ENCODE data around the gene INSR. TPM values are rescaled to one million over a fixed set of nuclear protein-coding genes. Genes with fewer than 3 reads are reported as not detected.

The INSR gene
- total and polyA plus RNA-seq, 2 experiments from 2014 or later = 19.2 to 52.1 TPM

DNA sequence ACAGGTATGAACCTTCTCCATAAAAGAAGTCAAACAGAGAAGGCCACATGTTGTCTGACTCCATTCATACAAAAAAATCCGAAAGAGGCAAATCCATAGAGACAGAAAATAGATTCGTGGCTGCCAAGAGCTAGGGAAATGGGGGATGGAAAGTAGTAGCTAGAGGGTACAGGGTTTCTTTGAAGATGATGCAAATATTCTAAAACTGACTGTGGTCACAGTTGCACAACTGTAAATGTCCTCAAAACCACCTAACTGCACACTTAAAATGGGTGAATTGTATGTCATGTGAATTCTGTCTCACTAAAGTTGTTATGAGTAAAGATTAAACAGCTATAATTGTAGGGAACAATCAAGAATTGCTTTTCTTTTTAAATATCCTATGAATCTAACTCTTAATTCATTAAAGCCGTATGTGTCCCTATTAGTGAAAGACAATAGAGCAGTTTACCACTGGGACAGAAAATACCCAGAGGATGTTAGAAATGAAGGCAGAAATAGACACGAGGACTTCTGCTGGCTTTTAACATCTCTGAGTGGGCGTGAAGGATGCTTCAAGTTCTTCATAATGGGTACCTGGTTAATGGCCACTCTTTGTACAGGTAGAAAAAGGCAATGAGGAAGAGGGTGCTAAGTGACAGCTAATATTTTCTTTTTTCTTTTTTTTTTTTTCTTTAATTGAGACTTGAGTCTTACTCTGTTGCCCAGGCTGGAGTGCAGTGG, 21.2 kb downstream of the INSR start:
- no peak overlapping the region for H3K27ac Mint-ChIP-seq
- Histone ChIP-seq H3K9me2 (ENCODE audit: insufficient read depth) (no peaks in the 10 kb centered on the region), H3K4me2 (no peak overlapping the region), H3K79me2 (replicated peaks; ENCODE audit: insufficient read depth) (peaks cover 28% of the 10 kb centered on the region), H2AFZ (no peak overlapping the region), H3K4me3 (no peak overlapping the region), H3K4me1 (ENCODE audit: insufficient read depth) (no peaks in the 10 kb centered on the region), H3K27me3 (ENCODE audit: insufficient read depth) (no peaks in the 10 kb centered on the region), H4K20me1 (replicated peaks; ENCODE audit: insufficient read depth) (peaks cover 6% of the 10 kb centered on the region), H3K36me3 (ENCODE audit: insufficient read depth) (no peaks in the 10 kb centered on the region), H3F3A (replicated peaks; ENCODE audit: low read depth) (no peaks in the 10 kb centered on the region), H3K27ac (ENCODE audit: low read depth) (no peak overlapping the region)
- H3K4me1 Mint-ChIP-seq = no peaks in the 10 kb centered on the region
- no peaks in the 10 kb centered on the region for H3K9me3 Mint-ChIP-seq
- no peak for ATAC-seq
- H3K4me3 Mint-ChIP-seq = no peak overlapping the region
- no peak for DNase-seq (ENCODE audit: low spot score)
- H3K27me3 Mint-ChIP-seq (ENCODE audit: insufficient read depth, low read depth, poor library complexity) = no peaks in the 10 kb centered on the region
- TF ChIP-seq, protein P1, sequence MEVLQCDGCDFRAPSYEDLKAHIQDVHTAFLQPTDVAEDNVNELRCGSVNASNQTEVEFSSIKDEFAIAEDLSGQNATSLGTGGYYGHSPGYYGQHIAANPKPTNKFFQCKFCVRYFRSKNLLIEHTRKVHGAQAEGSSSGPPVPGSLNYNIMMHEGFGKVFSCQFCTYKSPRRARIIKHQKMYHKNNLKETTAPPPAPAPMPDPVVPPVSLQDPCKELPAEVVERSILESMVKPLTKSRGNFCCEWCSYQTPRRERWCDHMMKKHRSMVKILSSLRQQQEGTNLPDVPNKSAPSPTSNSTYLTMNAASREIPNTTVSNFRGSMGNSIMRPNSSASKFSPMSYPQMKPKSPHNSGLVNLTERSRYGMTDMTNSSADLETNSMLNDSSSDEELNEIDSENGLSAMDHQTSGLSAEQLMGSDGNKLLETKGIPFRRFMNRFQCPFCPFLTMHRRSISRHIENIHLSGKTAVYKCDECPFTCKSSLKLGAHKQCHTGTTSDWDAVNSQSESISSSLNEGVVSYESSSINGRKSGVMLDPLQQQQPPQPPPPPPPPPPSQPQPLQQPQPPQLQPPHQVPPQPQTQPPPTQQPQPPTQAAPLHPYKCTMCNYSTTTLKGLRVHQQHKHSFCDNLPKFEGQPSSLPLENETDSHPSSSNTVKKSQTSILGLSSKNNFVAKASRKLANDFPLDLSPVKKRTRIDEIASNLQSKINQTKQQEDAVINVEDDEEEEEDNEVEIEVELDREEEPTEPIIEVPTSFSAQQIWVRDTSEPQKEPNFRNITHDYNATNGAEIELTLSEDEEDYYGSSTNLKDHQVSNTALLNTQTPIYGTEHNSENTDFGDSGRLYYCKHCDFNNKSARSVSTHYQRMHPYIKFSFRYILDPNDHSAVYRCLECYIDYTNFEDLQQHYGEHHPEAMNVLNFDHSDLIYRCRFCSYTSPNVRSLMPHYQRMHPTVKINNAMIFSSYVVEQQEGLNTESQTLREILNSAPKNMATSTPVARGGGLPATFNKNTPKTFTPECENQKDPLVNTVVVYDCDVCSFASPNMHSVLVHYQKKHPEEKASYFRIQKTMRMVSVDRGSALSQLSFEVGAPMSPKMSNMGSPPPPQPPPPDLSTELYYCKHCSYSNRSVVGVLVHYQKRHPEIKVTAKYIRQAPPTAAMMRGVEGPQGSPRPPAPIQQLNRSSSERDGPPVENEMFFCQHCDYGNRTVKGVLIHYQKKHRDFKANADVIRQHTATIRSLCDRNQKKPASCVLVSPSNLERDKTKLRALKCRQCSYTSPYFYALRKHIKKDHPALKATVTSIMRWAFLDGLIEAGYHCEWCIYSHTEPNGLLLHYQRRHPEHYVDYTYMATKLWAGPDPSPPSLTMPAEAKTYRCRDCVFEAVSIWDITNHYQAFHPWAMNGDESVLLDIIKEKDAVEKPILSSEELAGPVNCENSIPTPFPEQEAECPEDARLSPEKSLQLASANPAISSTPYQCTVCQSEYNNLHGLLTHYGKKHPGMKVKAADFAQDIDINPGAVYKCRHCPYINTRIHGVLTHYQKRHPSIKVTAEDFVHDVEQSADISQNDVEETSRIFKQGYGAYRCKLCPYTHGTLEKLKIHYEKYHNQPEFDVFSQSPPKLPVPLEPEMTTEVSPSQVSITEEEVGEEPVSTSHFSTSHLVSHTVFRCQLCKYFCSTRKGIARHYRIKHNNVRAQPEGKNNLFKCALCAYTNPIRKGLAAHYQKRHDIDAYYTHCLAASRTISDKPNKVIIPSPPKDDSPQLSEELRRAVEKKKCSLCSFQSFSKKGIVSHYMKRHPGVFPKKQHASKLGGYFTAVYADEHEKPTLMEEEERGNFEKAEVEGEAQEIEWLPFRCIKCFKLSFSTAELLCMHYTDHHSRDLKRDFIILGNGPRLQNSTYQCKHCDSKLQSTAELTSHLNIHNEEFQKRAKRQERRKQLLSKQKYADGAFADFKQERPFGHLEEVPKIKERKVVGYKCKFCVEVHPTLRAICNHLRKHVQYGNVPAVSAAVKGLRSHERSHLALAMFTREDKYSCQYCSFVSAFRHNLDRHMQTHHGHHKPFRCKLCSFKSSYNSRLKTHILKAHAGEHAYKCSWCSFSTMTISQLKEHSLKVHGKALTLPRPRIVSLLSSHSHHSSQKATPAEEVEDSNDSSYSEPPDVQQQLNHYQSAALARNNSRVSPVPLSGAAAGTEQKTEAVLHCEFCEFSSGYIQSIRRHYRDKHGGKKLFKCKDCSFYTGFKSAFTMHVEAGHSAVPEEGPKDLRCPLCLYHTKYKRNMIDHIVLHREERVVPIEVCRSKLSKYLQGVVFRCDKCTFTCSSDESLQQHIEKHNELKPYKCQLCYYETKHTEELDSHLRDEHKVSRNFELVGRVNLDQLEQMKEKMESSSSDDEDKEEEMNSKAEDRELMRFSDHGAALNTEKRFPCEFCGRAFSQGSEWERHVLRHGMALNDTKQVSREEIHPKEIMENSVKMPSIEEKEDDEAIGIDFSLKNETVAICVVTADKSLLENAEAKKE (CRISPR knock-in tag; IDR thresholded peaks at IDR 0.05) = no peak
- TF ChIP-seq POLR2AphosphoS5 (IDR thresholded peaks at IDR 0.05; ENCODE audit: low read depth) = no peak
- H3K36me3 Mint-ChIP-seq (ENCODE audit: low read depth) = no peaks in the 10 kb centered on the region; the same call in 2 of the 3 replicates

DNA sequence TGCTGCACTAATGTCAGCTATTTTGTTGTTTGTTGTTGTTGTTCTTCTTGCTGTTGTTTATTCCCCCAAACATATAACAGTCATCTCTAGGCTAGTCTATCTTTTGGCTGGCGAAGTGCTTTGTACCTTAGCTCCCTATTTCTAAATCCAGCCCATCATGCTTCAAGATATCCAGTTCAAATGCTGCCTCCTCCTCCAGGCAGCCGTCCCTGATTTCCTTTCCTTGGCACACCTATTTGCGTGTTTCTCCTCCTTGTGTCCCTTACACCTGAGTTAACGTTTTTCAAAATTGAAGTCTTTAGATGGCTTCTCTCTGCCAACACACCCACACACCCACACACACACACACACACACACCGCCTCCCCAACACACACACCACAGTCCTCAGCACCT, 25.5 kb downstream of the INSR start:
- Mint-ChIP-seq H3K27ac (no peak overlapping the region), H3K4me1 (no peaks in the 10 kb centered on the region), H3K9me3 (no peaks in the 10 kb centered on the region; the same call in 2 of the 3 replicates), H3K36me3 (ENCODE audit: low read depth) (peaks cover 15% of the 10 kb centered on the region), H3K27me3 (ENCODE audit: insufficient read depth, low read depth, poor library complexity) (no peaks in the 10 kb centered on the region), H3K4me3 (no peak overlapping the region)
- DNase-seq (ENCODE audit: low spot score) (no peak), ATAC-seq (no peak)
- Histone ChIP-seq H3K27ac (ENCODE audit: low read depth) (no peak overlapping the region), H2AFZ (no peak overlapping the region), H3K27me3 (ENCODE audit: insufficient read depth) (no peaks in the 10 kb centered on the region), H3K36me3 (ENCODE audit: insufficient read depth) (no peaks in the 10 kb centered on the region), H3K4me2 (no peak overlapping the region), H3K4me1 (ENCODE audit: insufficient read depth) (no peaks in the 10 kb centered on the region), H3K9me2 (ENCODE audit: insufficient read depth) (no peaks in the 10 kb centered on the region), H4K20me1 (replicated peaks; ENCODE audit: insufficient read depth) (no peaks in the 10 kb centered on the region; the same call in 1 of the 2 replicates), H3K79me2 (replicated peaks; ENCODE audit: insufficient read depth) (peaks cover 32% of the 10 kb centered on the region), H3K4me3 (no peak overlapping the region), H3F3A (replicated peaks; ENCODE audit: low read depth) (no peaks in the 10 kb centered on the region)
- no peak for TF ChIP-seq EZH2 (IDR thresholded peaks at IDR 0.05; ENCODE audit: low read depth, unreplicated experiment)
- TF ChIP-seq, protein P2, sequence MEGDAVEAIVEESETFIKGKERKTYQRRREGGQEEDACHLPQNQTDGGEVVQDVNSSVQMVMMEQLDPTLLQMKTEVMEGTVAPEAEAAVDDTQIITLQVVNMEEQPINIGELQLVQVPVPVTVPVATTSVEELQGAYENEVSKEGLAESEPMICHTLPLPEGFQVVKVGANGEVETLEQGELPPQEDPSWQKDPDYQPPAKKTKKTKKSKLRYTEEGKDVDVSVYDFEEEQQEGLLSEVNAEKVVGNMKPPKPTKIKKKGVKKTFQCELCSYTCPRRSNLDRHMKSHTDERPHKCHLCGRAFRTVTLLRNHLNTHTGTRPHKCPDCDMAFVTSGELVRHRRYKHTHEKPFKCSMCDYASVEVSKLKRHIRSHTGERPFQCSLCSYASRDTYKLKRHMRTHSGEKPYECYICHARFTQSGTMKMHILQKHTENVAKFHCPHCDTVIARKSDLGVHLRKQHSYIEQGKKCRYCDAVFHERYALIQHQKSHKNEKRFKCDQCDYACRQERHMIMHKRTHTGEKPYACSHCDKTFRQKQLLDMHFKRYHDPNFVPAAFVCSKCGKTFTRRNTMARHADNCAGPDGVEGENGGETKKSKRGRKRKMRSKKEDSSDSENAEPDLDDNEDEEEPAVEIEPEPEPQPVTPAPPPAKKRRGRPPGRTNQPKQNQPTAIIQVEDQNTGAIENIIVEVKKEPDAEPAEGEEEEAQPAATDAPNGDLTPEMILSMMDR (conservative IDR thresholded peaks at IDR 0.05; ENCODE audit: low read depth in 2 of 2) = no peak
- no peak for TF ChIP-seq EZH2phosphoT487 (IDR thresholded peaks at IDR 0.05; ENCODE audit: unreplicated experiment)
- TF ChIP-seq CREB1 (CRISPR knock-in tag; IDR thresholded peaks at IDR 0.05; ENCODE audit: low read depth) = no peak
- no peak for TF ChIP-seq POLR2AphosphoS5 (IDR thresholded peaks at IDR 0.05; ENCODE audit: low read depth)
- no peak for TF ChIP-seq NANOG (IDR thresholded peaks at IDR 0.05; ENCODE audit: borderline replicate concordance)
- TF ChIP-seq, protein P3, sequence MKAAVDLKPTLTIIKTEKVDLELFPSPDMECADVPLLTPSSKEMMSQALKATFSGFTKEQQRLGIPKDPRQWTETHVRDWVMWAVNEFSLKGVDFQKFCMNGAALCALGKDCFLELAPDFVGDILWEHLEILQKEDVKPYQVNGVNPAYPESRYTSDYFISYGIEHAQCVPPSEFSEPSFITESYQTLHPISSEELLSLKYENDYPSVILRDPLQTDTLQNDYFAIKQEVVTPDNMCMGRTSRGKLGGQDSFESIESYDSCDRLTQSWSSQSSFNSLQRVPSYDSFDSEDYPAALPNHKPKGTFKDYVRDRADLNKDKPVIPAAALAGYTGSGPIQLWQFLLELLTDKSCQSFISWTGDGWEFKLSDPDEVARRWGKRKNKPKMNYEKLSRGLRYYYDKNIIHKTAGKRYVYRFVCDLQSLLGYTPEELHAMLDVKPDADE (IDR thresholded peaks at IDR 0.05) = no peak
- TF ChIP-seq ZNF331 (CRISPR knock-in tag; IDR thresholded peaks at IDR 0.05; ENCODE audit: low read depth) = no peak
